ENCODE measurements around the gene NAALADL1.

The NAALADL1 gene

DNA sequence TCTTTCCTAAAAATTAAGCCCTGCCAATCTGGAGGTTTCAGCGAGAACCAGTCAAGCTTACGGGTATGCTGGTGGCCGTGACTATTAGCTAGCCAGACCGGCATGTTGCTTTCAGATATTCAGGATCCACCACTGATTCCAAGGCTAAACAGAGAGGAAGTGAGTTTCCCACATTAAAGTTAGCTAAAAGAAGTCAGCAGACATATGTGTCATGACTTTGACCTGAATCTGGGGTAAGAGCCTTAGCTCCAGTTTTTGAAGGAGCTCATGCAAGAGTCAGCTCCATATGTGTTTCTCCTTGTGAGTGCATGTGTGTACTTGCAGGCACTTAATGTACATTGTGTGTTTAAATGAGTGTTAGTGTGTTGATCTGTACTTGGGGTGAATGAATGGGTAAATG lies 27.1 kb upstream of the NAALADL1 start:
- no peak overlapping the region for H3K9ac ChIP-seq (ENCODE audit: low read length)
- no peak for TF ChIP-seq EZH2phosphoT487 (IDR thresholded peaks at IDR 0.05; ENCODE audit: low read depth)
- TF ChIP-seq, protein P1, sequence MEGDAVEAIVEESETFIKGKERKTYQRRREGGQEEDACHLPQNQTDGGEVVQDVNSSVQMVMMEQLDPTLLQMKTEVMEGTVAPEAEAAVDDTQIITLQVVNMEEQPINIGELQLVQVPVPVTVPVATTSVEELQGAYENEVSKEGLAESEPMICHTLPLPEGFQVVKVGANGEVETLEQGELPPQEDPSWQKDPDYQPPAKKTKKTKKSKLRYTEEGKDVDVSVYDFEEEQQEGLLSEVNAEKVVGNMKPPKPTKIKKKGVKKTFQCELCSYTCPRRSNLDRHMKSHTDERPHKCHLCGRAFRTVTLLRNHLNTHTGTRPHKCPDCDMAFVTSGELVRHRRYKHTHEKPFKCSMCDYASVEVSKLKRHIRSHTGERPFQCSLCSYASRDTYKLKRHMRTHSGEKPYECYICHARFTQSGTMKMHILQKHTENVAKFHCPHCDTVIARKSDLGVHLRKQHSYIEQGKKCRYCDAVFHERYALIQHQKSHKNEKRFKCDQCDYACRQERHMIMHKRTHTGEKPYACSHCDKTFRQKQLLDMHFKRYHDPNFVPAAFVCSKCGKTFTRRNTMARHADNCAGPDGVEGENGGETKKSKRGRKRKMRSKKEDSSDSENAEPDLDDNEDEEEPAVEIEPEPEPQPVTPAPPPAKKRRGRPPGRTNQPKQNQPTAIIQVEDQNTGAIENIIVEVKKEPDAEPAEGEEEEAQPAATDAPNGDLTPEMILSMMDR (IDR thresholded peaks at IDR 0.05; ENCODE audit: low read depth, low read length): no peak
- no peak overlapping the region for H2AFZ ChIP-seq (ENCODE audit: low read depth, low read length)
- H3K4me2 ChIP-seq (ENCODE audit: low read length): no peak overlapping the region
- peaks cover 48% of the 10 kb centered on the region for H3K36me3 ChIP-seq (replicated peaks; ENCODE audit: low read depth, low read length)
- H4K20me1 ChIP-seq (ENCODE audit: insufficient read depth, low read length): peaks cover 3% of the 10 kb centered on the region; the same call in 1 of the 2 replicates
- no peak overlapping the region for H3K27ac ChIP-seq (ENCODE audit: low read length)
- H3K4me1 ChIP-seq (ENCODE audit: low read length): peaks cover 16% of the 10 kb centered on the region
- H3K9me3 ChIP-seq (ENCODE audit: insufficient read depth, low read length): no peaks in the 10 kb centered on the region
- peaks cover 49% of the 10 kb centered on the region for H3K79me2 ChIP-seq (ENCODE audit: low read length)
- H3K4me3 ChIP-seq (ENCODE audit: low read length): no peak overlapping the region
- no peaks in the 10 kb centered on the region for H3K27me3 ChIP-seq (ENCODE audit: low read depth, low read length)

DNA sequence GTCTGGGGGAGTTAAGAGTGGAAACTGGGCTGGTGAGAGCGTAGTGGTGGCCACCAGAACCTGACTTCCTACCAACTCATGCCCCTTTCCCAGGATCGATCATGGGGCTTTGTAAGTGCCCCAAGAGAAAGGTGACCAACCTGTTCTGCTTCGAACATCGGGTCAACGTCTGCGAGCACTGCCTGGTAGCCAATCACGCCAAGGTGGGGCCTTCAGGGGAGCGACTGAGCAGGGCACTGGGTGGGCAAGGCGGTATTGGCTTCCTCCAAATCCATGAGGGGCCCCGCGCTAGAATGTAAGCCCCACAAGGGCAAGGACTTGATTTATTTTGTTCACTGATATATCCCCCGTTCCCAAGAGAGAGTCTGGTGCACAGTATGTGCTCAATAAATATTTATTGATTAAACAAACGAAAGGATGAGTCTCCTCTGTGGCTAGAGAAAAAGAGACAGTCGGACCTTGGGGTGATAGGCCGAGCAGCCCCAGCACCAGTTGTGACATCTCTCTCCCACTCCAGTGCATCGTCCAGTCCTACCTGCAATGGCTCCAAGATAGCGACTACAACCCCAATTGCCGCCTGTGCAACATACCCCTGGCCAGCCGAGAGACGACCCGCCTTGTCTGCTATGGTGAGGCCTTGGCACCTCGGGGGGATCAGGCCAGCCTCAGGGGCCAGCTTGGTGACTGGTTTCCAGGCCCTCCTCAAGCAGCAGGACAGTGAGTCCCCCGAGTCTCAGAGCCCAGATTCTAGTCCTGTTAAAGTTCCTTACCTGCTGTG lies 26.4 kb upstream of the NAALADL1 start:
- H3K9ac ChIP-seq (ENCODE audit: low read length): peak overlapping the region; percentile 97
- H3K79me2 ChIP-seq (ENCODE audit: low read length): peaks cover 54% of the 10 kb centered on the region
- TF ChIP-seq, protein P1 (IDR thresholded peaks at IDR 0.05; ENCODE audit: low read depth, low read length): no peak
- TF ChIP-seq EZH2phosphoT487 (IDR thresholded peaks at IDR 0.05; ENCODE audit: low read depth): no peak
- H3K27me3 ChIP-seq (ENCODE audit: low read depth, low read length): no peaks in the 10 kb centered on the region
- peaks cover 16% of the 10 kb centered on the region for H3K4me1 ChIP-seq (ENCODE audit: low read length)
- peak overlapping the region; percentile 99 for H3K4me2 ChIP-seq (ENCODE audit: low read length)
- peak overlapping the region; percentile 74 for H3K27ac ChIP-seq (ENCODE audit: low read length)
- H4K20me1 ChIP-seq (ENCODE audit: insufficient read depth, low read length): peaks cover 3% of the 10 kb centered on the region; the same call in 1 of the 2 replicates
- 0 out of 2 replicates have a peak overlapping the region, but pooled peaks have one; percentile 76 for H2AFZ ChIP-seq (ENCODE audit: low read depth, low read length)
- H3K36me3 ChIP-seq (replicated peaks; ENCODE audit: low read depth, low read length): peaks cover 52% of the 10 kb centered on the region
- peak overlapping the region; percentile 97 for H3K4me3 ChIP-seq (ENCODE audit: low read length)
- H3K9me3 ChIP-seq (ENCODE audit: insufficient read depth, low read length): no peaks in the 10 kb centered on the region

DNA sequence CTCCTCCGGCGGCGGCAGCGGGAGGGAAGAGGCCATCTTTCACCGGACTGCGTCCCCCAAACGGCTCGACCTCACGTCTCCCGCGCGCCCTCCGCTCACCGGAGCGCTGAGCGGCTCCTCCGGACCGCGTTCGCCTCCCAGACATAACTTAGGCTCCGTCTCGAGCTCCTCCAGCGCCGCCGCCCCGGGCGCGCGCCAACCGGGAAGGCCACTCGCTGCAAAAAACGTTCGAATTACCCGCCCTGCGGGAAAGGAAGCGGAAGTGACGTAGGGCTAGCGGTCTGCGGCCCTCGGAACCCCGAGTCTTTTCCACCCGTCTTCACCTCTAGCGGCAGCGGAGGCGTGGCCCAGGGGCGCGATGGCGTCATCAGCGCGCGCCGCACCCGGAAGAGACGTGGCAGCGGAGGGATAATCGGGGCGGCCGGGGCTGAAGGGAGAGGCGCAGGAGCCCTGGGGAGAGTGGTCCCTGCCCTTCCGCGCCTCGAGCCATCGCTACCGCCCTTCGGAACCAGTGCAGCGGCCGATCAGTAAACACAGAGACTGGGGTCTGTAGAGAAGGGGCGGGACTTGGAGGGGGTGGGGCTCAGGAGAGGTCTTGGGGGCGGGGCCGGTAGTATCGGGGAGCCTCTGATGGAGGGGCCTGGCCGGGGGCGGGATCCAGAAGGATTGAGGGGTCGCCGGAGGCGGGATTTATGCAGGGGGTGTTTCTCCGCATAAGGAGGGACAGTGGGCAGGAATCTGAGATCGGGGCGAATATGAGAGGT lies 25.7 kb upstream of the NAALADL1 start, which contains the start of the genes CDCA5 and ZFPL1:
TSS of gene CDCA5 (minus strand) at position 207 of the 764 bp plus-strand sequence. CDS start at position 145, 62 bp downstream.
TSS of gene ZFPL1 (plus strand) at position 389 of the 764 bp plus-strand sequence. CDS start 477 bp downstream, outside the sequence.
- H3K9me3 ChIP-seq (ENCODE audit: insufficient read depth, low read length): no peaks in the 10 kb centered on the region
- peak within 1 kb of the TSS; percentile 76 for H2AFZ ChIP-seq (ENCODE audit: low read depth, low read length)
- peak within 1 kb of the TSS; percentile 74 for H3K27ac ChIP-seq (ENCODE audit: low read length)
- peaks cover 53% of the 10 kb centered on the region for H3K36me3 ChIP-seq (replicated peaks; ENCODE audit: low read depth, low read length)
- peaks cover 18% of the 10 kb centered on the region for H3K4me1 ChIP-seq (ENCODE audit: low read length)
- no peaks in the 10 kb centered on the region for H3K27me3 ChIP-seq (ENCODE audit: low read depth, low read length)
- H3K4me2 ChIP-seq (ENCODE audit: low read length): peak within 1 kb of the TSS; percentile 99
- H3K79me2 ChIP-seq (ENCODE audit: low read length): peaks cover 61% of the 10 kb centered on the region
- peak within 1 kb of the TSS; percentile 97 for H3K4me3 ChIP-seq (ENCODE audit: low read length)
- H3K9ac ChIP-seq (ENCODE audit: low read length): peak within 1 kb of the TSS; percentile 97
- TF ChIP-seq EZH2phosphoT487 (IDR thresholded peaks at IDR 0.05; ENCODE audit: low read depth): no peak
- TF ChIP-seq, protein P1 (IDR thresholded peaks at IDR 0.05; ENCODE audit: low read depth, low read length): no peak
- H4K20me1 ChIP-seq (ENCODE audit: insufficient read depth, low read length): peaks cover 3% of the 10 kb centered on the region; the same call in 1 of the 2 replicates

Measured in OCI-LY3 (cell line).